RKO (cell line): ENCODE measurements around the gene LSM5.
A peak's percentile ranks its signal among the peaks of the same experiment; 100 is the strongest.

Source experiments
- DNase-seq: peaks from one replicate; pipeline ENCODE4 v3.0.0-alpha.2; 2016; ENCODE audit warnings: low spot score

The LSM5 gene

DNA sequence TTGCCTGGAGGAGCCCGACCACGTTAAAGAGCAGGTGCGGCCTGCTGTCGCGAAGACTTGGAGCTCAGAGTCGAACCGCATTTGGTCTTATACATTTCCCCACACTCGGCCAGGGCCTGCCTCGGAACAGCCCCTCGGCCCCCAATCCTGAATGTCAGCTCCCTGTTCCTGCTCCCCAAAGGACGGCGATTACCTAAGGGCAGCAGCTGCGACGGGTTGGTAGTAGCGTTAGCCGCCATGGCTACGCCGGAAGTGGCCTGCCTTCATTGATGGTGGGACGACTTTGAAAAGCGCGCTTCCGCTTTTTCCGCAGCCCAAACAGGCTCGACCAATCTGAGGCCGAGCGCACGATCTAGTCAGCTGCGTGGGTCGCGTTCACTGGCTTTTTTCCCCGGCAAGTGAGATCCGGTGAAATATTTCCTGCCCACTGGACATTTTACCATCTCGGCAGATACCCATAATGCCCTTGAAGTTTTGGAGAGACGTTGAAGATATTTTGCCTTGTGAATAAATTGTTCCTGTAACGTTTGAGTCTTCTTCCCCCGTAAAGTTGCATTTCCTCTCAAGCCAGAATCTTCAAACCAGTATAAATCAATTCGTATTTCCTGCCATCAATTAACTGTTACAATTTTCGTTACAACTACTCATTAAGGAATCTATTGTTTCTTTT is at the start of gene LSM5:
TSS of gene LSM5 (minus strand) at position 254 of the 670 bp plus-strand sequence. CDS start at position 239, 15 bp downstream.
- peak; percentile 95 for DNase-seq

DNA sequence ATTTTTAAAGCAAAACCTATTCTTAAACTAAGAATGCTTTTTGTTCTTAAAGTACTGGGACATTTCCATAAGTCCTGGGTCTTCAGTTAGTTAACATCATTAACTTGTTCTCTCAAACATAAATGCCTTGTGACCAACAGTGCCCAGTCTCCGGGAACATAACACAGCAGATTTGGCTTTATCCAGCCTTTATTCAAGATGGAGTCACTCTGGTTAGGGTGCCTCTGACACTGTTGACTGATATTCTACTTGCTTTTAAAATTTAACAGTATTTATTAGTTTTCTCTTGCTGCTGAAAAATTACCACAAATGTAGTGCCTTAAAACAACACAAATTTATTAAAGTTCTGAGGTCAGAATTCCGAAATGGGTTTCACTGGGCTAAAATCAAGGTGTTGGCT is 49.2 kb upstream of the LSM5 start:
- DNase-seq = no peak

DNA sequence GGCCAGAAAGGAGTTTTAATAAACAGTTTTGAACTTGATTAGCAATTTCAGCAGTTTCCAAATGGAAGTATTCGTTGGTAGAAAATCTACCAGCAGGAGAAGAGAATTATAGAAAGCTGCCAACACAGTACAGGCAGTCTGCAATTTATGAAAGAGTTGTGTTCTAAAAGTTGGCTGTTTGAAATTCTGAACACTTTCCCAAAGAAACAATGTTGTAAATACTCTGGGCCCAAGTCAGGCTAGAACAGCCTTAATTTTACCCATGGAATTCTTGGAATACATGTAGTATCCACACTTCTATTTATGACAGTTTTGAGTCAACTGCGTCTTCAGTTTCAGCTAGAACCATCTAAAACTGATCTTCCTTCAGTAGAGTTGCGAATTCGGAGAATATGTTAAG is 47.6 kb upstream of the LSM5 start:
- DNase-seq = no peak

- DNase-seq = peak; percentile 12
Observed at GRCh38 chr7:32536585-32536984, 46.4 kb upstream of the LSM5 start.

- no peak for DNase-seq
Observed at GRCh38 chr7:32536016-32536415, 45.8 kb upstream of the LSM5 start.

GRCh38 chr7:32535162-32535702 is 45.1 kb upstream of the LSM5 start:
- no peak for DNase-seq

DNA sequence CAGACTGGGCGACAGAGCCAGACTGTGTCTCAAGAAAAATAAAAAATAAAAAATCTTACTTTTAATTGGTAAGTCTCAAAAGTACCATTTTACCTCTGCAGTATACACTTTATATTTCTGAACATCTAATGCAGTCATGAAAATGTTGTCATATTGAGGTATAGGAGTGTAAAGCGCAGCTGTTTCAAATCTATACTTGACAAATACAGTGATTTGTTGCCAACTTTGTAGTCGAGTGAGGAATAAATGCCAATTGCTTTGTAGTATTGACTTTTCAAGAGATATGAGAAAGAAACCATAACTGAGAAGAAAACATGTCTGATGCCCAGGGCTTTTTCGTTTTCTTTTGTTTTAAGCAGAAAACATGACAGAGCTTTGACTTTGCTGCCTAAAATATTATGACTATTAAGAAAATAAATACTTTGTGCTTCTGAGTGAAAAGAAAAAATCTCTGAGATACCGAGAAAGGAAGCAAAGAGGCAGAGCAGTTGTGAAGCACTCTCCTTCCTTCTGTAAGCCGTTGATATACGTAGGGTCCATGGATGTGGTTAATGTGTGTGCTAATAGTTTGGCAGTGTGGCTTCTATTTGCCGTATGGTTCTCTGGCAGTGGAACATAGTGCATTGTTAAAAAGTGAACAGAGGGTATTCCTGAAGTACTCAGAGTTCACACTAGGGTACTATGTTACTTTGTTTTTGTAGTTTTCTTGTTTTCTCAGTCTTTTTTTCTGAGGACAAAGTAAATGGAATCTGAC is 43.3 kb upstream of the LSM5 start:
- no peak for DNase-seq

DNA sequence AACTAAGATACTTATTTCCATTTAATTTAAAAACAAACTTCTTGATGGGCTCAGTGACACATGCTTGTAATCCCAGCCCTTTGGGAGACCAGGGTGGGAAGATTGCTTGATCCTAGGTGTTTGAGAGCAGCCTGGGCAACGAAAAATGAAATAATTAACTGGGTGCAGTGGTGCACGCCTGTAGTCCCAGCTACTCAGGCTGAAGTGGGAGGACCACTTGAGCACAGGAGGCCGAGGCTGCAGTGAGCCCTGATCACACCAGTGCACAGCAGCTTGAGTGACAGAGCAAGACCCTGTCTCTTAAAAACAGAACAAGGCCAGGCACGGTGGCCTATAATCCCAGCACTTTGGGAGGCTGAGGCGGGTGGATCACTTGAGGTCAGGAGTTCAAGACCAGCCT is 42.5 kb upstream of the LSM5 start:
- DNase-seq = no peak

DNA sequence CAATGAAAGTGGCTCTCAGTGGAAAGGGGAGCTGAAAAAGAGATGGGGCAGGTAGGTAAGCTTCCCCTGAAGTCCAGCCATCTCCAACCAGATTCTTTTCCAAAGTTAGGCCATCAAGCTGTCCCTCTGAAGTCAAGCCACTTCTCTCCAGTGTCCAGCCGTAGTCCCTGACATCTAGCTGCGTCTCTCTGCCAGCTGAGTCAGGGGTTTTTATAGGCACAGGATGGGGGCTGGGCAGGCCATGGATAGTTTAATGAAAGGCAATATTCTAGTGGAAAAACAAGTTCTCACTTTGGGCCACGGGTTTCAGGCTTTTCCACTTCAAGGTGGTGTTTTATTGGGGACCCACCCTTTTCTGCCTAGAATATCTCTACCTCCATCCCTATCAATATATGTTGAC is 41.9 kb upstream of the LSM5 start:
- no peak for DNase-seq

DNA sequence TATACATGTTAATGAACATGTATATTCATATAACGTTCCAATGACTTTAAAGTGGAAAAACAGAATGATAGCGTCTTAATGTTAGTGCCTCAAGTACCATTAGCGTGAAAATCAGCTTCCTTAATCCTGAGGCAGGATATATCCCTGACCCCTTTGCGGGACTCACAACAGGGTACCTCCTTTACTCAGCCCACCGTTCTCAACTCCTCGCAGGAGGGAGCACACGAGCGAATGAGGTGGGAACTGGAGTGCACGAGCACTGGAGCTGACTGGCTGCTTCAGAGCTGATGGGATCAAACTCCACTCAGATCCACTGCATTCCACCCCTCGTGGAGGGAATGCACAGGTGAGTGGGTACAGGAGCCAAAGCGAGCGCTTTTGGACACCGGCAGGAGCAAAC is 41.2 kb upstream of the LSM5 start:
- DNase-seq = no peak

GRCh38 chr7:32525839-32526238 is 35.7 kb upstream of the LSM5 start:
- no peak for DNase-seq

- DNase-seq = no peak
Observed at GRCh38 chr7:32524631-32525030, 34.5 kb upstream of the LSM5 start.

- no peak for DNase-seq
Observed at GRCh38 chr7:32522746-32523530, 32.8 kb upstream of the LSM5 start.

DNA sequence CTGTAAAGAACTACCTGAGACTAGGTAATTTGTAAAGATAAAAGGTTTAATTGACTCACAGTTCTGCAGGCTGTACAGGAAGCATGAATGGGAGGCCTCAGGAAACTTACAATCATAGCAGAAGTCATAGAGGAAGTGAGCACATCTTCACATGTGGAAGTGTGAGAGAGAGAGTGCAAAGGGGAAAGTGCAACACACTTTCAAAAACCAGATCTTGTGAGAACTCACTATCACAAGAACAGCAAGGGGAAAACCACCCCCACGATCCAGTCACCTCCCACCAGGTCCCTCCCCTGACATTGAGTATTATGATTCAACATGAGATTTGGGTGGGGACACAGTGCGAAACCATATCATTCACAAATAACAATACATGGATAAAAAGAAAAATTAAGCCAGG is 29.6 kb upstream of the LSM5 start:
- no peak for DNase-seq

DNA sequence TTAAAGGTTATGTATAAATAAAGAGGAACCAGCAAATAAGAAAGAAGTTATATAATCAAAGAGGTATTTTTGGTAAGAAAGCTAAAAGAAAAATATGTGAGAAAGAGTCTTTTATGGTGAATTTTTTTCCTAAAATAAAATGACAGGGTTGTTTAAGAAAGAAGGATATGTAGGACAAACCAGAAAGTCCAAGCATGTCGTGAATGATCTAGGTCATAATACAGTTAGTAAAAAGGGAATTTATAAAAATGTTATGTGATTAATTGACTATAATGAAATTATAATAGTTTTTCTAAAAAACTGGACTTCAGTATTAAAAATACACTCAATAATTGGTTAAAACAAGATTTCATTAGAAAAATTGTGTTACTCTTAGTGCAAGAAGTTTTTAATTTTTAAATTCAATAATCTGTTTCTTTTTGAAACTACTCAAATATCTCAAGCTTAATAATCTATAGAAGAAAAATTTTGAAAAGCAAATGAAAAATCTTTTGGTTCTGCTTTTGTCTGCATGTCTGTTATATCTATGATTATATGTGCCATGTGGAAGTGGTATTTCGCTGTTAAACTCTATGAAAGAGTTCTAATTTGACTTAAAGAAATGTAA is 28.5 kb upstream of the LSM5 start:
- peak; percentile 70 for DNase-seq

- no peak for DNase-seq
Observed at GRCh38 chr7:32516551-32517100, 26.4 kb upstream of the LSM5 start.

- no peak for DNase-seq
Observed at GRCh38 chr7:32515890-32516550, 25.8 kb upstream of the LSM5 start.

DNA sequence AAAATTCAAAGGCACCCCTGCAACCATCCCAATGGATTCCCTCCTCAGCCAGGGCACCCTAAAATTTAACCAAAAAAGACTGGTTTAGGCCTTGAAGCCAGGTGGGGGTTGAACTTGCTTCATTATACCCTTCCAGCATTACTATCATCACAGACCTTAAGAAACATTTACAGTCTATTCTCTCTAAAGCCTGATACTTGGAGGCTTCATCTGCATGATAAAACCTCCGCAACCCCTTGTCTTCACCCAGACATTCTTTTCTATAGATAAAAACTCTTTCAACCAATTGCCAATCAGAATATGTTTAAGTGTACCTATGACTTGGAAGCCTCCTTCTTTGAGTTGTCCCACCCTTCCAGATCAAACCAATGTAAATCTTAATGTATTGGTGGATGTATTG is 23.0 kb upstream of the LSM5 start:
- DNase-seq = no peak

- DNase-seq = no peak
Observed at GRCh38 chr7:32511791-32512190, 21.6 kb upstream of the LSM5 start.

GRCh38 chr7:32507414-32507813 is 17.2 kb upstream of the LSM5 start:
- no peak for DNase-seq

- DNase-seq = peak; percentile 94
Observed at GRCh38 chr7:32506266-32507054, 16.3 kb upstream of the LSM5 start.
